Measurements from ENCODE around the gene SRSF11.

DNA sequence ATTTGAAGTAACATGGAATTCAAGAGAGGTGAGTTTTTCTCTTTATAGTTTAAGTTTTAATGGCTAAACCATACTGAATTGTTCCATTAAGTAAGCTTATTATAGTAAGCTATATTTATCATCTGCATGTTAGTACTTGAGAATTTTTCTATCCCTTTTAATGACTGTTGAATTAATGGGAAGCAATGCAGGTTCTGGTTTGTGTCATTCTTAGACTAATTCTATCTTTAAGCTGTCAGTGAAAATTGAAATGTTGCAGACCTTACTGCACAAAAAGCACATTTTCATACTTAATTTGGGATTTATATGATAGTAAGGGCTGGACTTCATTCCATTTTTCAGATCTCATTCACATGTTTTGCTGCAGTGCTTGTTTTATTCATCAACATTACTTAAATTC is 25.9 kb downstream of the SRSF11 start:
- no peak for TF ChIP-seq GATA2 (IDR thresholded peaks at IDR 0.05; ENCODE audit: low read depth, low read length)
- TF ChIP-seq GATA3 (IDR thresholded peaks at IDR 0.05; ENCODE audit: low read depth, low read length): no peak

Measured in SH-SY5Y (cell line).